H1 (cell line): Measurements from ENCODE around the gene BICDL1. TPM values are rescaled to one million over a fixed set of nuclear protein-coding genes. Genes with fewer than 3 reads are reported as not detected.

Experiments
- polyA plus RNA-seq, 7 experiments: library from polyadenylated mRNA; depleted of rRNA in 3 of 7; stranded (reverse) in 5 of 7; unstranded in 2 of 7; fragments of >200 nt in 5 of 7; fragments of 200-250 nt in 2 of 7; gene quantifications; 1 replicate in 5 of 7; 2 replicates in 1 of 7; 4 replicates in 1 of 7; pipeline versions ENCODE4 v1.2.1 to v1.2.3, GENCODE V29; 2011 to 2013; ENCODE audit warnings: missing spikeins in 2 of 7, mixed read lengths in 2 of 7
- small RNA-seq: library from polyadenylated mRNA; stranded (forward); fragments of <200 nt; extraction: miRNeasy Mini kit (QIAGEN cat#:217004); gene quantifications from one replicate; pipeline ENCODE3, GENCODE V24; 2013; ENCODE audit not compliant: insufficient read depth
- total RNA-seq: library from RNA; stranded (reverse); fragmentation: NEBNext Ultra II Directional; extraction: Animal tissue kit (Norgen Biotek cat#: 25700); gene quantifications from 2 replicates; pipeline ENCODE4 v1.2.1, GENCODE V29; 2021

Gene BICDL1
- total and polyA plus RNA-seq, 2 of the 8 experiments (the other 6 are each of a cell fraction or from before 2014, with no cell fraction given): 17.2 to 25.9 TPM

Small RNA genes within 50 kb of the gene (small RNA-seq; reads per million reads assigned to genes)
- not detected for gene AC004812.1

Other genes with a start within 250 kb of the BICDL1 start
- 50.1 and 60.9 TPM in 2 replicates for gene CIT, start 111.9 kb upstream of the BICDL1 start, total RNA-seq
- gene CIT, start 111.9 kb upstream of the BICDL1 start, polyA plus RNA-seq (2011; rRNA removed): 17.1 and 29.1 TPM in 2 replicates
- gene RAB35, start 127.5 kb downstream of the BICDL1 start, total RNA-seq: 39.0 and 45.7 TPM in 2 replicates
- 33.4 and 45.8 TPM in 2 replicates for gene RAB35, start 127.5 kb downstream of the BICDL1 start, polyA plus RNA-seq (2011; rRNA removed)
- gene GCN1, start 205.5 kb downstream of the BICDL1 start, total RNA-seq: 133 and 137 TPM in 2 replicates
- 61.4 and 73.1 TPM in 2 replicates for gene GCN1, start 205.5 kb downstream of the BICDL1 start, polyA plus RNA-seq (2011; rRNA removed)
- 2,987 and 3,029 TPM in 2 replicates for gene RPLP0, start 211.9 kb downstream of the BICDL1 start, total RNA-seq
- 8,838 and 10,765 TPM in 2 replicates for gene RPLP0, start 211.9 kb downstream of the BICDL1 start, polyA plus RNA-seq (2011; rRNA removed)